Thyroid gland (tissue), 4 donors: ENCODE measurements around the gene SMARCE1. TPM values are rescaled to one million over a fixed set of nuclear protein-coding genes. Genes with fewer than 3 reads are reported as not detected.

Experiments
- DNase-seq, 2 donors: peaks; one replicate each; pipeline ENCODE4 v3.0.0-alpha.2; 2019
- H3K27ac ChIP-seq, 3 donors: fragments of 200-600 bp; sonication (generic); 1 replicate in 2 of 3; 2 replicates in 1 of 3; pipeline ENCODE4 v1.5.1; 2016 to 2019; ENCODE audit warnings: mild to moderate bottlenecking in 1 of 3, moderate library complexity in 1 of 3
- H3K27me3 ChIP-seq: fragments of 200-600 bp; sonication (generic); one replicate; pipeline ENCODE4 v1.5.1; 2019
- H3K36me3 ChIP-seq, 2 donors: fragments of 200-600 bp; sonication (generic); one replicate each; pipeline ENCODE4 v1.5.1; 2016 to 2019
- H3K4me1 ChIP-seq, 2 donors: fragments of 200-600 bp; sonication (generic); one replicate each; pipeline ENCODE4 v1.5.1; 2017 to 2019
- H3K4me3 ChIP-seq, 3 donors: fragments of 200-600 bp; sonication (generic); replicated peaks in 1 of 3; 1 replicate in 2 of 3; 2 replicates in 1 of 3; pipeline ENCODE4 v1.5.1; 2016; ENCODE audit warnings: mild to moderate bottlenecking in 1 of 3
- H3K9me3 ChIP-seq: fragments of 200-600 bp; sonication (generic); one replicate; pipeline ENCODE4 v1.5.1; 2017
- POLR2A ChIP-seq, 2 donors: fragments of 450-650 bp; IDR thresholded peaks; one replicate each; pipeline ENCODE4 v1.6.1; 2017; ENCODE audit warnings: antibody characterized with exemption in 2 of 2, mild to moderate bottlenecking in 2 of 2, moderate library complexity in 1 of 2
- WGBS, 2 donors: methylation state at CpG; one replicate each; pipeline ENCODE4 v1.1.5; 2017; 5-methylcytosine and 5-hydroxymethylcytosine counted together
- intact Hi-C: fragments of 100-400 bp; cut with DNase I; formaldehyde crosslinking; loops from one replicate; pipeline ENCODE4 v1.15.1; 2023
- total RNA-seq, 4 donors: library from RNA; depleted of rRNA; stranded (reverse); fragments of >200 nt; gene quantifications; one replicate each; pipeline ENCODE4 v1.2.3, GENCODE V29; 2016
- TF ChIP-seq, protein P1 (sequence below), 6 experiments: fragments of 200-600 bp in 3 of 6; fragments of 450-650 bp in 3 of 6; sonication (generic) in 3 of 6; IDR thresholded peaks; one replicate each; pipeline ENCODE4 v1.5.1; 2016 to 2019; ENCODE audit warnings: antibody characterized with exemption in 6 of 6, mild to moderate bottlenecking in 2 of 6, inconsistent platforms in 1 of 6, moderate library complexity in 1 of 6

Gene SMARCE1
- total RNA-seq, 4 donors from 2014 or later = 82.1 to 125 (median 108) TPM

- Histone ChIP-seq H3K27me3 (no peaks in the 10 kb centered on the region), H3K9me3 (no peaks in the 10 kb centered on the region), H3K4me3 (no peak overlapping the region), H3K27ac (peak overlapping the region; percentile 83 to 92 (median 85)), H3K36me3 (no peaks in the 10 kb centered on the region), H3K4me1 (peaks cover 6 to 31% of the 10 kb centered on the region in 2 donors)
- intact Hi-C loops = no loop called here
- peak; percentile 68 to 73 for DNase-seq
- no peak for TF ChIP-seq POLR2A (IDR thresholded peaks at IDR 0.05)
- TF ChIP-seq, protein P1, sequence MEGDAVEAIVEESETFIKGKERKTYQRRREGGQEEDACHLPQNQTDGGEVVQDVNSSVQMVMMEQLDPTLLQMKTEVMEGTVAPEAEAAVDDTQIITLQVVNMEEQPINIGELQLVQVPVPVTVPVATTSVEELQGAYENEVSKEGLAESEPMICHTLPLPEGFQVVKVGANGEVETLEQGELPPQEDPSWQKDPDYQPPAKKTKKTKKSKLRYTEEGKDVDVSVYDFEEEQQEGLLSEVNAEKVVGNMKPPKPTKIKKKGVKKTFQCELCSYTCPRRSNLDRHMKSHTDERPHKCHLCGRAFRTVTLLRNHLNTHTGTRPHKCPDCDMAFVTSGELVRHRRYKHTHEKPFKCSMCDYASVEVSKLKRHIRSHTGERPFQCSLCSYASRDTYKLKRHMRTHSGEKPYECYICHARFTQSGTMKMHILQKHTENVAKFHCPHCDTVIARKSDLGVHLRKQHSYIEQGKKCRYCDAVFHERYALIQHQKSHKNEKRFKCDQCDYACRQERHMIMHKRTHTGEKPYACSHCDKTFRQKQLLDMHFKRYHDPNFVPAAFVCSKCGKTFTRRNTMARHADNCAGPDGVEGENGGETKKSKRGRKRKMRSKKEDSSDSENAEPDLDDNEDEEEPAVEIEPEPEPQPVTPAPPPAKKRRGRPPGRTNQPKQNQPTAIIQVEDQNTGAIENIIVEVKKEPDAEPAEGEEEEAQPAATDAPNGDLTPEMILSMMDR (IDR thresholded peaks at IDR 0.05) = no peak
- WGBS, 2 donors = 56 to 58% methylated on average over 20 of the region's 20 CpGs
Observed at GRCh38 chr17:40598619-40599467, 48.8 kb downstream of the SMARCE1 start.

GRCh38 chr17:40598301-40598618 is 49.4 kb downstream of the SMARCE1 start:
- H3K4me3 ChIP-seq = no peak overlapping the region
- H3K36me3 ChIP-seq = no peaks in the 10 kb centered on the region
- intact Hi-C loops = no loop called here
- WGBS, 2 donors = 78 to 89% methylated on average over 5 of the region's 5 CpGs
- no peak for DNase-seq
- no peaks in the 10 kb centered on the region for H3K27me3 ChIP-seq
- H3K27ac ChIP-seq = peak overlapping the region; percentile 83 to 92 (median 85)
- H3K4me1 ChIP-seq = peaks cover 6 to 31% of the 10 kb centered on the region in 2 donors
- TF ChIP-seq, protein P1 (IDR thresholded peaks at IDR 0.05) = no peak
- TF ChIP-seq POLR2A (IDR thresholded peaks at IDR 0.05) = no peak
- no peaks in the 10 kb centered on the region for H3K9me3 ChIP-seq

GRCh38 chr17:40597556-40598300 is 49.9 kb downstream of the SMARCE1 start:
- no peak for TF ChIP-seq POLR2A (IDR thresholded peaks at IDR 0.05)
- TF ChIP-seq, protein P1 (IDR thresholded peaks at IDR 0.05) = no peak
- Histone ChIP-seq H3K27me3 (no peaks in the 10 kb centered on the region), H3K4me3 (no peak overlapping the region), H3K36me3 (no peaks in the 10 kb centered on the region), H3K27ac (peak overlapping the region in 2 of 3 donors; percentile 85 to 92), H3K9me3 (no peaks in the 10 kb centered on the region), H3K4me1 (peaks cover 6 to 31% of the 10 kb centered on the region in 2 donors)
- 91 to 93% methylated on average over 9 of the region's 9 CpGs for WGBS, 2 donors
- DNase-seq = no peak
- intact Hi-C loops = no loop called here

DNA sequence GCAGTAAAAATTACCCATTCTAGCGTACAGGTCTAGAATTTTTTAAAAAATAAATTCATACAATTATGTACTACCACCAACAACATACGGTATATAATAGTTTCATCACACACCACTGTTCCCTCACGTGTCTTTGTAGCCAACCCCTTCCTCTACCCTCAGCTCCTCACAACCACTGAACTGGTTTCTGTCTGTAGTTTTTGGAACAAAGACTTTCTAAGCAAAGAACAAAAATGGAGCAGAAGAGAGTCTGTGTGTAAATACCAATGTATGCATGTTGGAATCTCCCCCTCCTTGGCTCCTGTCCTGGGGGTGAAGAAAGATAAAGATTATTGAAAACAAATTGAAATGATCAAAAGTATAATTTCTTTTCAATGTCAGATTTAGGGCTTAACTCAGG is 50.5 kb downstream of the SMARCE1 start:
- peak overlapping the region in 1 of 3 donors; percentile 92 for H3K27ac ChIP-seq
- no peaks in the 10 kb centered on the region for H3K36me3 ChIP-seq
- no peak for DNase-seq
- 93 to 95% methylated on average over 3 of the region's 3 CpGs for whole genome bisulfite sequencing, 2 donors
- H3K27me3 ChIP-seq = no peaks in the 10 kb centered on the region
- TF ChIP-seq POLR2A (IDR thresholded peaks at IDR 0.05) = no peak
- TF ChIP-seq, protein P1 (IDR thresholded peaks at IDR 0.05) = no peak
- no peaks in the 10 kb centered on the region for H3K9me3 ChIP-seq
- intact Hi-C loops = no loop called here
- H3K4me3 ChIP-seq = no peak overlapping the region
- peaks cover 6 to 31% of the 10 kb centered on the region in 2 donors for H3K4me1 ChIP-seq
